ENCODE measurements around the gene ZFYVE28.
A peak's percentile ranks its signal among the peaks of the same experiment; 100 is the strongest.

ZFYVE28 gene

GRCh38 chr4:2245057-2245786, 173.2 kb downstream of the ZFYVE28 start:
- no peak for DNase-seq (ENCODE audit: low spot score)
- TF ChIP-seq CTCF (IDR thresholded peaks at IDR 0.05): no peak

GRCh38 chr4:2243681-2244380, 174.6 kb downstream of the ZFYVE28 start:
- Histone ChIP-seq H3K4me3 (no peak overlapping the region), H3K27ac (peak overlapping the region; percentile 14 to 57)
- DNase-seq (ENCODE audit: low spot score): peak; percentile 74
- no peak for TF ChIP-seq CTCF (IDR thresholded peaks at IDR 0.05)

More at GRCh38 chr4:2245057-2245786, 173.2 kb downstream of the ZFYVE28 start:
- H3K4me3 ChIP-seq: no peak overlapping the region
- peak overlapping the region in 1 of 2 donors; percentile 59 for H3K27ac ChIP-seq

- peak within 1 kb of the TSS; percentile 76 to 82 for H3K27ac ChIP-seq
- no peak for TF ChIP-seq CTCF (IDR thresholded peaks at IDR 0.05)
- peak; percentile 98 for DNase-seq (ENCODE audit: low spot score)
- H3K4me3 ChIP-seq: peak within 1 kb of the TSS; percentile 95
Observed at GRCh38 chr4:2241410-2242353, 176.8 kb downstream of the ZFYVE28 start, which contains the start of the genes HAUS3 and POLN. Gene HAUS3, minus strand, starts transcription at chr4:2242121. Its CDS starts 1,175 bp downstream, at chr4:2240946. Gene POLN, minus strand, starts transcription at chr4:2242121. Its CDS starts 12,890 bp downstream, at chr4:2229231.

GRCh38 chr4:2241003-2241402, 177.4 kb downstream of the ZFYVE28 start:
- TF ChIP-seq CTCF (IDR thresholded peaks at IDR 0.05): no peak
- DNase-seq (ENCODE audit: low spot score): no peak
- Histone ChIP-seq H3K4me3 (peak overlapping the region; percentile 95), H3K27ac (peak overlapping the region in 1 of 2 donors; percentile 76)

- DNase-seq (ENCODE audit: low spot score): no peak
- Histone ChIP-seq H3K27ac (no peak overlapping the region), H3K4me3 (no peak overlapping the region)
- no peak for TF ChIP-seq CTCF (IDR thresholded peaks at IDR 0.05)
Observed at GRCh38 chr4:2236944-2237666, 181.3 kb downstream of the ZFYVE28 start.

GRCh38 chr4:2231082-2231481, 187.4 kb downstream of the ZFYVE28 start:
- H3K4me3 ChIP-seq: no peak overlapping the region
- no peak overlapping the region for H3K27ac ChIP-seq
- no peak for TF ChIP-seq CTCF (IDR thresholded peaks at IDR 0.05)
- DNase-seq (ENCODE audit: low spot score): no peak

Data from coronary artery (tissue), 2 donors.